D721Med (cell line): ENCODE results near the gene GABRG3.

Source experiments
- DNase-seq: peaks from one replicate; pipeline ENCODE4 v3.0.0; 2011; ENCODE audit warnings: low spot score; ENCODE audit not compliant: insufficient read length
- FAIRE-seq: peaks from 2 replicates; lab custom pipeline; 2011; peaks lifted over from hg19 to GRCh38; lab: Jason Lieb, UNC
- CTCF ChIP-seq: IDR thresholded peaks from 2 replicates; pipeline ENCODE4 v1.5.1; 2012; ENCODE audit warnings: mild to moderate bottlenecking, control low read depth; ENCODE audit not compliant: insufficient read depth; ENCODE audit errors: missing control alignments

Gene GABRG3

GRCh38 chr15:27166917-27167316, 195.9 kb downstream of the GABRG3 start:
- no peak for TF ChIP-seq CTCF
- no peak for FAIRE-seq
- DNase-seq, result no peak

- no peak for TF ChIP-seq CTCF
- DNase-seq (no peak), FAIRE-seq (no peak)
These were observed 196.8 kb downstream of the GABRG3 start for GRCh38 chr15:27167738-27168137.

- no peak for FAIRE-seq
- no peak for DNase-seq
- TF ChIP-seq CTCF, result no peak
These were observed 199.9 kb downstream of the GABRG3 start for GRCh38 chr15:27170851-27171250.

GRCh38 chr15:27172821-27173220, 201.8 kb downstream of the GABRG3 start:
- no peak for TF ChIP-seq CTCF
- no peak for FAIRE-seq

GRCh38 chr15:27175472-27176153, 204.6 kb downstream of the GABRG3 start:
- DNase-seq (no peak), FAIRE-seq (no peak)
- TF ChIP-seq CTCF, result no peak

More at GRCh38 chr15:27172821-27173220, 201.8 kb downstream of the GABRG3 start:
- no peak for DNase-seq

- FAIRE-seq, result no peak
- no peak for TF ChIP-seq CTCF
- no peak for DNase-seq
These were observed 205.9 kb downstream of the GABRG3 start for GRCh38 chr15:27176785-27177406.

- no peak for FAIRE-seq
These were observed 208.8 kb downstream of the GABRG3 start for GRCh38 chr15:27179789-27180188.

More at GRCh38 chr15:27179789-27180188, 208.8 kb downstream of the GABRG3 start:
- no peak for DNase-seq
- TF ChIP-seq CTCF, result no peak
